ENCODE measurements around the gene SYT10.
"Not testable (repeated sequence)": the region's sequence is repeated elsewhere in the genome, so short reads cannot be mapped to it uniquely, and the experiment has no call there.

The SYT10 gene

GRCh38 chr12:33331961-33332398 is 107.6 kb downstream of the SYT10 start:
- DNase-seq (ENCODE audit: low spot score) = not testable (repeated sequence)

DNA sequence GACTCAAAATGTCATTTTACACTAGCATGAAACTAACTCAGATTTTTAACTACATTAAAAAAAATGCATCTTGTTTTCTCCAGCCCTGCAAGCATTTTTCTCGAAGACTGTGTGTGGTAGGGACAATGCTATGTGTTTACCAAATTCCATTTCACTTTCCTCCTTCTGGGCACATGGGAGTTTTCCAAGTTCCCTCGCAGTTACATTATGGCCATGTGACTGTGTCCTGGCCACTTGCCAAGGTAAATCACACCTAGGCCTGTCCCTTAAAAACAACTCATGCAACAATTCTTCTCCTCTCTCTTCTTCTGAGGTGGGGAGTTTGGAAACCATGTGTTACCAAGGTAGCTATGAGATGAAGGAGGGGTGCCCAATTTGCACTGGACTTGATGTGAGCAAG is 108.7 kb downstream of the SYT10 start:
- no peak for DNase-seq (ENCODE audit: low spot score)

All from AG08395 (cell line).